Endothelial cell of umbilical vein (primary cell): Measurements from ENCODE around the gene DSCAML1. TPM values are rescaled to one million over a fixed set of nuclear protein-coding genes. Genes with fewer than 3 reads are reported as not detected.

Experiments used
- BruUV-seq: library from RNA; stranded (reverse); fragments of 400-500 nt; replicated peaks from 2 replicates; lab custom pipeline; 2021; lab: Mats Ljungman, UMichigan
- CTCF ChIA-PET: fragments of 300-600, 350-600 bp; sonication (Branson Sonifier 250); formaldehyde crosslinking; loops from one replicate; lab custom pipeline; 2021; ENCODE audit warnings: antibody characterized with exemption, inconsistent platforms; lab: Charles Lee
- POLR2A ChIA-PET: fragments of 300-600, 350-600 bp; sonication (Branson Sonifier 250); formaldehyde crosslinking; loops from one replicate; lab custom pipeline; 2021; ENCODE audit warnings: antibody characterized with exemption, inconsistent platforms; lab: Charles Lee
- DNase-seq: peaks from one replicate; pipeline ENCODE4 v3.0.0-alpha.2; 2011; ENCODE audit warnings: low read depth, low spot score
- FAIRE-seq: peaks from 2 replicates; lab custom pipeline; 2011; peaks lifted over from hg19 to GRCh38; lab: Jason Lieb, UNC
- H2AFZ ChIP-seq: 2 replicates; pipeline ENCODE4 v1.6.0; 2012; ENCODE audit warnings: low read depth, low read length, control low read depth, inconsistent platforms
- H3K27ac ChIP-seq: 2 replicates; pipeline ENCODE4 v1.5.1; 2011; ENCODE audit warnings: low read depth, mild to moderate bottlenecking, control low read depth, low read length, moderate library complexity; ENCODE audit not compliant: insufficient read depth
- H3K27me3 ChIP-seq, 2 experiments: 2 replicates each; pipeline versions ENCODE4 v1.6.0 to v1.6.1; 2011; ENCODE audit warnings: low read length in 2 of 2, mixed read lengths in 1 of 2; ENCODE audit not compliant: control insufficient read depth in 2 of 2, insufficient read depth in 2 of 2
- H3K36me3 ChIP-seq, 2 experiments: 2 replicates in 1 of 2; 3 replicates in 1 of 2; pipeline ENCODE4 v1.5.1; 2011; ENCODE audit warnings: low read length in 2 of 2, mild to moderate bottlenecking in 1 of 2, moderate library complexity in 1 of 2; ENCODE audit not compliant: control insufficient read depth in 2 of 2, insufficient read depth in 2 of 2; ENCODE audit errors: extremely low read depth in 1 of 2
- H3K4me1 ChIP-seq: 3 replicates; pipeline ENCODE4 v1.5.1; 2011; ENCODE audit warnings: mild to moderate bottlenecking, low read length; ENCODE audit not compliant: control insufficient read depth, insufficient read depth; ENCODE audit errors: extremely low read depth
- H3K4me2 ChIP-seq: 2 replicates; pipeline ENCODE4 v1.6.1; 2011; ENCODE audit warnings: low read length, control low read depth, mixed read lengths; ENCODE audit not compliant: insufficient read depth
- H3K4me3 ChIP-seq, 3 experiments: fragments of 200-600 bp in 1 of 3; sonication (generic), shearing (Covaris generic) in 1 of 3; replicated peaks in 1 of 3; 2 replicates each; pipeline ENCODE4 v1.5.1; 2011 to 2016; ENCODE audit warnings: control low read depth in 3 of 3, low read length in 3 of 3, mild to moderate bottlenecking in 2 of 3, inconsistent platforms in 1 of 3, low read depth in 1 of 3, moderate library complexity in 1 of 3; ENCODE audit not compliant: insufficient read depth in 1 of 3
- H3K79me2 ChIP-seq: 2 replicates; pipeline ENCODE4 v1.6.0; 2012; ENCODE audit warnings: low read length, inconsistent platforms; ENCODE audit not compliant: control insufficient read depth, insufficient read depth
- H3K9ac ChIP-seq: replicated peaks from 2 replicates; pipeline ENCODE3; 2011; ENCODE audit warnings: low read length, control low read depth; ENCODE audit not compliant: insufficient read depth; ENCODE audit errors: extremely low read depth
- H3K9me1 ChIP-seq: replicated peaks from 3 replicates; pipeline ENCODE4 v1.6.0; 2011; ENCODE audit warnings: mild to moderate bottlenecking, low read length; ENCODE audit not compliant: control insufficient read depth, insufficient read depth; ENCODE audit errors: extremely low read depth
- H3K9me3 ChIP-seq: replicated peaks from 2 replicates; pipeline ENCODE4 v1.5.1; 2012; ENCODE audit warnings: low read length, inconsistent platforms; ENCODE audit not compliant: control insufficient read depth, insufficient read depth
- H4K20me1 ChIP-seq: replicated peaks from 2 replicates; pipeline ENCODE3; 2011; ENCODE audit warnings: mild to moderate bottlenecking, low read length; ENCODE audit not compliant: control insufficient read depth, insufficient read depth; ENCODE audit errors: extremely low read depth
- CTCF ChIP-seq, 2 donors: IDR thresholded peaks; 1 replicate in 1 of 2; 2 replicates in 1 of 2; pipeline ENCODE4 v1.5.1; 2011; ENCODE audit warnings: low read length in 2 of 2, mild to moderate bottlenecking in 2 of 2, moderate library complexity in 2 of 2, control low read depth in 1 of 2, inconsistent platforms in 1 of 2, low read depth in 1 of 2; ENCODE audit not compliant: insufficient read depth in 1 of 2; ENCODE audit errors: extremely low read depth in 1 of 2
- EZH2 ChIP-seq: IDR thresholded peaks from 2 replicates; pipeline ENCODE4 v1.6.1; 2012; ENCODE audit warnings: borderline replicate concordance, low read depth, mild to moderate bottlenecking, moderate library complexity, low read length, inconsistent platforms; ENCODE audit not compliant: severe bottlenecking
- FOS ChIP-seq: IDR thresholded peaks from 2 replicates; pipeline ENCODE4 v1.6.1; 2011; ENCODE audit warnings: mild to moderate bottlenecking, low read length, moderate library complexity, borderline replicate concordance; ENCODE audit not compliant: insufficient read depth
- GATA2 ChIP-seq: IDR thresholded peaks from 2 replicates; pipeline ENCODE4 v1.7.0; 2011; ENCODE audit warnings: low read depth, mild to moderate bottlenecking, moderate library complexity, mixed read lengths, low read length; ENCODE audit not compliant: insufficient read length, insufficient read depth
- JUN ChIP-seq: IDR thresholded peaks from 2 replicates; pipeline ENCODE4 v1.6.1; 2011; ENCODE audit warnings: borderline replicate concordance, low read depth; ENCODE audit not compliant: insufficient read length, insufficient read depth
- MAX ChIP-seq: IDR thresholded peaks from 2 replicates; pipeline ENCODE4 v1.6.1; 2011; ENCODE audit not compliant: insufficient read depth, insufficient read length
- MYC ChIP-seq: IDR thresholded peaks from one replicate; pipeline ENCODE4 v1.6.1; 2011; ENCODE audit warnings: mild to moderate bottlenecking, low read depth, low read length
- POLR2A ChIP-seq: IDR thresholded peaks from 2 replicates; pipeline ENCODE4 v1.6.1; 2012; ENCODE audit warnings: low read depth, mild to moderate bottlenecking, control low read depth, low read length
- POLR2AphosphoS5 ChIP-seq: IDR thresholded peaks from 2 replicates; pipeline ENCODE4 v1.6.1; 2012; ENCODE audit warnings: low read depth, mild to moderate bottlenecking, control low read depth, low read length, moderate library complexity; ENCODE audit not compliant: insufficient read depth
- dilution Hi-C: fragments of 300-500 bp; cut with MboI; formaldehyde crosslinking; loops from one replicate; pipeline ENCODE4 v1.15.0; 2019; ENCODE audit warnings: low sequenced_read_pairs; ENCODE audit not compliant: extremely low pct_ligation_motif_present
- intact Hi-C: fragments of 100-400 bp; cut with micrococcal nuclease; formaldehyde crosslinking; loops from one replicate; pipeline ENCODE4 v1.10.0; 2022
- polyA plus RNA-seq, 4 experiments: library from polyadenylated mRNA; depleted of rRNA in 3 of 4; stranded (reverse) in 3 of 4; unstranded in 1 of 4; fragments of >200 nt; gene quantifications; 2 replicates each; pipeline versions ENCODE4 v1.2.1 to v1.2.3, GENCODE V29; 2011 to 2012; ENCODE audit warnings: missing spikeins in 1 of 4
- total RNA-seq: library from RNA; stranded (reverse); gene quantifications from 2 replicates; pipeline ENCODE4 v1.2.3, GENCODE V29; 2021

Gene DSCAML1
- total and polyA plus RNA-seq, 2 donors (not counting 3 experiments of a cell fraction or from before 2014, with no cell fraction given) = not detected

- H3K9me1 ChIP-seq = no peaks in the 10 kb centered on the region
- POLR2A ChIA-PET = no interaction called here
- no peaks in the 10 kb centered on the region for H3K9me3 ChIP-seq
- H3K27ac ChIP-seq = no peak overlapping the region
- H4K20me1 ChIP-seq = no peaks in the 10 kb centered on the region
- dilution Hi-C loops (no loop called here), intact Hi-C loops (no loop called here)
- no peak for TF ChIP-seq FOS
- TF ChIP-seq JUN = no peak
- no peak for TF ChIP-seq MAX
- TF ChIP-seq GATA2 = no peak
- TF ChIP-seq POLR2A = no peak
- TF ChIP-seq MYC = no peak
- TF ChIP-seq CTCF (IDR thresholded peaks at IDR 0.05; ENCODE audit: extremely low read depth in 1 of 2, insufficient read depth in 1 of 2, low read depth in 1 of 2, low read length in 2 of 2) = no peak
- no peak for TF ChIP-seq EZH2
- TF ChIP-seq POLR2AphosphoS5 = no peak
- FAIRE-seq (no peak), DNase-seq (no peak)
- H2AFZ ChIP-seq = no peak overlapping the region
- CTCF ChIA-PET = interaction anchor here (1.0 kb wide), 1 partner anchor 184 kb away, joined by 3 read pairs; no protein-coding TSS in a partner anchor
- no peaks in the 10 kb centered on the region for H3K36me3 ChIP-seq
- no peaks in the 10 kb centered on the region for H3K27me3 ChIP-seq
- H3K79me2 ChIP-seq = no peaks in the 10 kb centered on the region
- no peak overlapping the region for H3K9ac ChIP-seq
- H3K4me1 ChIP-seq = no peaks in the 10 kb centered on the region
- H3K4me3 ChIP-seq = no peak overlapping the region
- no peak overlapping the region for H3K4me2 ChIP-seq
- BruUV-seq = no TSS peak
These were observed 53.7 kb downstream of the DSCAML1 start for GRCh38 chr11:117743121-117743815.
